Smooth muscle cell (in vitro differentiated cells): ENCODE results near the gene PRAME. TPM values are rescaled to one million over a fixed set of nuclear protein-coding genes. Genes with fewer than 3 reads are reported as not detected.

Experiments
- DNase-seq: peaks from one replicate; lab custom pipeline; 2025; ENCODE audit not compliant: unreplicated experiment; lab: John Stamatoyannopoulos, UW
- H2AFZ ChIP-seq: fragments of 200-600 bp; sonication (generic); 2 replicates; pipeline ENCODE4 v1.6.0; 2016; ENCODE audit warnings: antibody characterized with exemption, low read depth, mild to moderate bottlenecking
- H3F3A ChIP-seq: fragments of 200-600 bp; sonication (generic); 2 replicates; pipeline ENCODE4 v1.6.0; 2017; ENCODE audit warnings: antibody characterized with exemption, low read depth
- H3K27ac ChIP-seq: fragments of 200-600 bp; sonication (generic); 2 replicates; pipeline ENCODE4 v1.5.1; 2016; ENCODE audit warnings: low read depth, mild to moderate bottlenecking
- H3K27me3 ChIP-seq: fragments of 200-600 bp; sonication (generic); 2 replicates; pipeline ENCODE4 v1.6.1; 2016; ENCODE audit warnings: low read depth, mild to moderate bottlenecking
- H3K36me3 ChIP-seq: fragments of 200-600 bp; sonication (generic); 2 replicates; pipeline ENCODE4 v1.5.1; 2016; ENCODE audit warnings: low read depth
- H3K4me1 ChIP-seq: fragments of 200-600 bp; sonication (generic); 2 replicates; pipeline ENCODE4 v1.5.1; 2016; ENCODE audit warnings: low read depth
- H3K4me2 ChIP-seq: fragments of 200-600 bp; sonication (generic); 2 replicates; pipeline ENCODE4 v1.6.0; 2016; ENCODE audit warnings: mild to moderate bottlenecking
- H3K4me3 ChIP-seq: fragments of 200-600 bp; sonication (generic); 2 replicates; pipeline ENCODE4 v1.5.1; 2016; ENCODE audit warnings: mild to moderate bottlenecking
- H3K79me2 ChIP-seq: fragments of 200-600 bp; sonication (generic); 2 replicates; pipeline ENCODE4 v1.6.0; 2016; ENCODE audit warnings: low read depth, mild to moderate bottlenecking
- H3K9ac ChIP-seq: fragments of 200-600 bp; sonication (generic); 2 replicates; pipeline ENCODE4 v1.6.0; 2016; ENCODE audit warnings: low read depth
- H3K9me3 ChIP-seq: fragments of 200-600 bp; sonication (generic); replicated peaks from 2 replicates; pipeline ENCODE4 v1.5.1; 2016; ENCODE audit warnings: low read depth
- H4K20me1 ChIP-seq: fragments of 200-600 bp; sonication (generic); 2 replicates; pipeline ENCODE4 v1.6.0; 2016; ENCODE audit warnings: low read depth
- WGBS: methylation state at CpG from one replicate; pipeline ENCODE4 v1.1.7; 2016; ENCODE audit warnings: low lambda C conversion rate; 5-methylcytosine and 5-hydroxymethylcytosine counted together
- polyA plus RNA-seq: library from polyadenylated mRNA; unstranded; fragments of >200 nt; fragmentation: Nextera tagmentation; extraction: Ambion mirVana; gene quantifications from 2 replicates; pipeline ENCODE4 v1.2.1, GENCODE V29; 2016
- total RNA-seq: library from RNA; depleted of rRNA; stranded (reverse); fragments of >200 nt; gene quantifications from 2 replicates; pipeline ENCODE4 v1.2.3, GENCODE V29; 2014
- TF ChIP-seq, protein P1 (sequence below): fragments of 200-600 bp; sonication (generic); IDR thresholded peaks from 2 replicates; pipeline ENCODE4 v1.5.1; 2017; ENCODE audit warnings: borderline replicate concordance, mild to moderate bottlenecking, antibody characterized with exemption; ENCODE audit not compliant: insufficient read depth, poor library complexity, severe bottlenecking

The PRAME gene
- total and polyA plus RNA-seq, 2 experiments from 2014 or later = not detected

DNA sequence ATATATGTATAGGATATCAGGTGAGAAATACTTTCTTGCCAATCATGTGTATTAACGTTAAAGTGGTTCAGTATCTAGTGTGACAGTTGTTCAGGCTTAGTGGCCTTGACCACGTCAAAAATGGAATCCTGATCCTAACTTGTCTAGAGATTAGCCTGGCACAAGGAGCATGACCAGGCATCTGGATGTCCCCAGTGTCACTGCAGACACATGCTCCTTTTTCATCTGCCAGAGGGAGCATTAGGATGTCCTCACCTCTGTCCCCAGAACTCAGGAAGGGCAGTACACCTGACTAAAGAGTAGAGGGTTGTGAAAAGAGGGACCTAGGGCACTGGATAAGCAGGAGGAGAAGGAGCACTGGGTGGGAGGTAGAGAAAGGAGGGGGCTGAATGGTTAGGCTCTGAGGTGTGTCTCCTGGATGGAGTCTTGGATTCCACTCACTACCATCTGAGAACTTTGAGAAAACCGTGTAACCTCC lies 44.4 kb upstream of the PRAME start:
- Histone ChIP-seq H3K4me1 (no peaks in the 10 kb centered on the region), H3K4me2 (no peak overlapping the region), H3K36me3 (no peaks in the 10 kb centered on the region), H3K27ac (no peak overlapping the region), H3F3A (no peaks in the 10 kb centered on the region), H3K9ac (no peak overlapping the region), H4K20me1 (no peaks in the 10 kb centered on the region), H3K79me2 (no peaks in the 10 kb centered on the region), H3K27me3 (peaks cover 27% of the 10 kb centered on the region), H2AFZ (no peak overlapping the region), H3K4me3 (no peak overlapping the region), H3K9me3 (no peaks in the 10 kb centered on the region)
- no peak for DNase-seq
- 89% methylated on average over 3 of the region's 3 CpGs for WGBS
- TF ChIP-seq, protein P1, sequence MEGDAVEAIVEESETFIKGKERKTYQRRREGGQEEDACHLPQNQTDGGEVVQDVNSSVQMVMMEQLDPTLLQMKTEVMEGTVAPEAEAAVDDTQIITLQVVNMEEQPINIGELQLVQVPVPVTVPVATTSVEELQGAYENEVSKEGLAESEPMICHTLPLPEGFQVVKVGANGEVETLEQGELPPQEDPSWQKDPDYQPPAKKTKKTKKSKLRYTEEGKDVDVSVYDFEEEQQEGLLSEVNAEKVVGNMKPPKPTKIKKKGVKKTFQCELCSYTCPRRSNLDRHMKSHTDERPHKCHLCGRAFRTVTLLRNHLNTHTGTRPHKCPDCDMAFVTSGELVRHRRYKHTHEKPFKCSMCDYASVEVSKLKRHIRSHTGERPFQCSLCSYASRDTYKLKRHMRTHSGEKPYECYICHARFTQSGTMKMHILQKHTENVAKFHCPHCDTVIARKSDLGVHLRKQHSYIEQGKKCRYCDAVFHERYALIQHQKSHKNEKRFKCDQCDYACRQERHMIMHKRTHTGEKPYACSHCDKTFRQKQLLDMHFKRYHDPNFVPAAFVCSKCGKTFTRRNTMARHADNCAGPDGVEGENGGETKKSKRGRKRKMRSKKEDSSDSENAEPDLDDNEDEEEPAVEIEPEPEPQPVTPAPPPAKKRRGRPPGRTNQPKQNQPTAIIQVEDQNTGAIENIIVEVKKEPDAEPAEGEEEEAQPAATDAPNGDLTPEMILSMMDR = no peak

DNA sequence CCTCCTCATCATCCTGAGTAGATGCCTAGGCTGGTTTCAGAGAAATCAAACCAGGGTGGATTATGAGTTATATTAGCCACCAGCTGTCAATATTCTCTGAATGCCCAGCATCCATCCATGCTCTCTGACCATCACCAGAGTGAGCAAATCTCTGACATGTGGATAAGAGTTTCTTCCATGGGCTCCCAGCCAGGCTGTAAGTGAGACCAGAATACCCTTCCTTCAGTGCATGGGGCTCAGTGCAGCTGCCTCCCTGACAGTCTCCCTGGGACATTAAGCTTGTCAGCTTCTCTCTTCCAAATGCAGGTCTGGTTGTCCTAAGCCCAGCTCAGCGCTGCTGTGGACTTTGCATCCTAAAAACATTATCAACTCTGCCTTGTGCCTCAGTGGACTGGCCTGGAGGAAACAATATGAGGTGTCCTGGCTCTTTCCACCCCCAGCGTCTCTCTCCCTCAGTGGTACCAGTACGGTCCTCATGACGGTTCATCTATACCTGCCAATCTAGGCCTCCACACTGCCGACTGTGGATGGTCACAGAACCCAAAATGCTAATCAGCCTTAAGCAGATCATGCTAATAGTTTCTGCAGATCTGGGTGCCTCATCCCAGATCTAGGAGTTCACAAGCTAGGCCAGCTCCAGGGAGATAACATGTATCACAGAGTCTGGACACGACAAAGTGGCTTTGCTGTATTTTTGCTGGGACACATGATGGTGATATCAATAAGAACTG lies 41.6 kb upstream of the PRAME start:
- TF ChIP-seq, protein P1 = no peak
- 90% methylated on average over 6 of the region's 6 CpGs for WGBS
- no peak overlapping the region for H3K9ac ChIP-seq

DNA sequence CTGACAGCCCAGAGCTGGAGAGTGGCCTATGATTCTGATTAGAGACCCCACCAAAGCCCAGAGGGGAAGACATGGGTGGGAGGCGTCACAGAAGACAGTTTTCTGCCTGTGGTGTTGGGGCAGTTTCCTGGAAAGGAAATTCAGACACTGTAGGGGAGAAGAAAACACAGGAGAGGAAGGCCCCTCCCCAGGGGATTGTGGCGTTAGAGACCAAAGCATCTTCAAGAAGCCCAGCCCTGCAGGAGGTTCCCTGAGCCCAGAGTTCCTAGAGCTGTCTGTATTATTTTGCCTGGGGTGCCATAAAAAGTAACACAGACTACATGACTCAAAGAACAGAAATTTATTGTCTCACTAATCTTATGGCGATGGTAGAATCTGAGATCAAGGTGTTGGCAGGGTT lies 40.2 kb upstream of the PRAME start:
- H2AFZ ChIP-seq = no peak overlapping the region
- WGBS = 74% methylated on average over 3 of the region's 3 CpGs
- no peaks in the 10 kb centered on the region for H3K9me3 ChIP-seq
- H3K27me3 ChIP-seq = peaks cover 24% of the 10 kb centered on the region
- H3K79me2 ChIP-seq = no peaks in the 10 kb centered on the region
- H3K27ac ChIP-seq = no peak overlapping the region
- no peaks in the 10 kb centered on the region for H3F3A ChIP-seq
- H3K9ac ChIP-seq = no peak overlapping the region
- H3K36me3 ChIP-seq = no peaks in the 10 kb centered on the region
- no peak overlapping the region for H3K4me3 ChIP-seq
- H3K4me2 ChIP-seq = no peak overlapping the region
- no peaks in the 10 kb centered on the region for H4K20me1 ChIP-seq
- TF ChIP-seq, protein P1 = no peak
- DNase-seq = no peak
- H3K4me1 ChIP-seq = no peaks in the 10 kb centered on the region

More for the DNA sequence above, 41.6 kb upstream of the PRAME start:
- H4K20me1 ChIP-seq = no peaks in the 10 kb centered on the region
- H3F3A ChIP-seq = no peaks in the 10 kb centered on the region
- H3K79me2 ChIP-seq = no peaks in the 10 kb centered on the region
- H3K4me1 ChIP-seq = no peaks in the 10 kb centered on the region
- DNase-seq = no peak
- H2AFZ ChIP-seq = no peak overlapping the region
- no peak overlapping the region for H3K27ac ChIP-seq
- H3K36me3 ChIP-seq = no peaks in the 10 kb centered on the region
- no peaks in the 10 kb centered on the region for H3K9me3 ChIP-seq
- no peak overlapping the region for H3K4me2 ChIP-seq
- H3K27me3 ChIP-seq = peaks cover 24% of the 10 kb centered on the region
- no peak overlapping the region for H3K4me3 ChIP-seq

DNA sequence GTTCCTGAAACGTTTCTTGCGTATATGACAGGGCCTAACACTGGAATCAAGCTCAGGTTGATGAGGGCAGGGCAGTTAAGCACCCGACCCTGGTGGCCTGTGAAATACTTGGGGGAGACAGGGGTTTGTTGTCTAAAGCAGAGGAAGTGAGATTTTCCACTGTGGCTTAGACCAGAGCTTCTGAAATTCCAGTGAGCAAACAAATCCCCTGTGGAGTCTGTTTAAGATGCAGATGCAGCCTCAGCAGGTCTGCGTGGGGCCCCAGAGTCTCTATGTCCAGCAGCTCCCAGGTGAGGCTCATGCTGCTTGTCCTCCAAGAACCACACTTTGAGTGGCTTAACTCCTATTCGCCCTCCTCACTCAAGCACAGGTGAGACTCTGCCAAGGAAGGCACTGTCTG lies 39.1 kb upstream of the PRAME start:
- Histone ChIP-seq H3K27me3 (peaks cover 18% of the 10 kb centered on the region), H3K9me3 (no peaks in the 10 kb centered on the region), H3K4me1 (no peaks in the 10 kb centered on the region), H3K36me3 (no peaks in the 10 kb centered on the region), H3K9ac (no peak overlapping the region), H3K4me3 (no peak overlapping the region), H3K79me2 (no peaks in the 10 kb centered on the region), H3K4me2 (no peak overlapping the region), H3K27ac (no peak overlapping the region), H4K20me1 (no peaks in the 10 kb centered on the region), H2AFZ (no peak overlapping the region), H3F3A (no peaks in the 10 kb centered on the region)
- DNase-seq = no peak
- TF ChIP-seq, protein P1 = no peak
- WGBS = 47% methylated on average over 5 of the region's 5 CpGs
